ENCODE measurements around the gene BCL2.

BCL2 gene

GRCh38 chr18:63159590-63159989 is 160.0 kb downstream of the BCL2 start:
- no peak for TF ChIP-seq CTCF (IDR thresholded peaks at IDR 0.05; ENCODE audit: low read depth, low read length, missing control alignments)
- no peak overlapping the region for H3K4me3 ChIP-seq (replicated peaks; ENCODE audit: low read depth, low read length)
- DNase-seq (ENCODE audit: extremely low read depth, low read depth) = no peak

GRCh38 chr18:63158676-63159291 is 160.8 kb downstream of the BCL2 start:
- H3K4me3 ChIP-seq (replicated peaks; ENCODE audit: low read depth, low read length) = no peak overlapping the region
- TF ChIP-seq CTCF (IDR thresholded peaks at IDR 0.05; ENCODE audit: low read depth, low read length, missing control alignments) = no peak
- DNase-seq (ENCODE audit: extremely low read depth, low read depth) = no peak

GRCh38 chr18:63158012-63158631 is 161.4 kb downstream of the BCL2 start:
- DNase-seq (ENCODE audit: extremely low read depth, low read depth) = no peak
- H3K4me3 ChIP-seq (replicated peaks; ENCODE audit: low read depth, low read length) = no peak overlapping the region
- TF ChIP-seq CTCF (IDR thresholded peaks at IDR 0.05; ENCODE audit: low read depth, low read length, missing control alignments) = no peak

- no peak for DNase-seq (ENCODE audit: extremely low read depth, low read depth)
- TF ChIP-seq CTCF (IDR thresholded peaks at IDR 0.05; ENCODE audit: low read depth, low read length, missing control alignments) = no peak
- H3K4me3 ChIP-seq (replicated peaks; ENCODE audit: low read depth, low read length) = no peak overlapping the region
Measured at GRCh38 chr18:63157293-63158011, 162.1 kb downstream of the BCL2 start.

- TF ChIP-seq CTCF (IDR thresholded peaks at IDR 0.05; ENCODE audit: low read depth, low read length, missing control alignments) = no peak
- no peak overlapping the region for H3K4me3 ChIP-seq (replicated peaks; ENCODE audit: low read depth, low read length)
- no peak for DNase-seq (ENCODE audit: extremely low read depth, low read depth)
Measured at GRCh38 chr18:63155910-63156773, 163.4 kb downstream of the BCL2 start.

- H3K4me3 ChIP-seq (replicated peaks; ENCODE audit: low read depth, low read length) = no peak overlapping the region
- TF ChIP-seq CTCF (IDR thresholded peaks at IDR 0.05; ENCODE audit: low read depth, low read length, missing control alignments) = peak; percentile 72
- DNase-seq (ENCODE audit: extremely low read depth, low read depth) = no peak
Measured at GRCh38 chr18:63155169-63155852, 164.3 kb downstream of the BCL2 start.
